H1 (cell line): ENCODE data around the gene RFXANK. TPM values are rescaled to one million over a fixed set of nuclear protein-coding genes. Genes with fewer than 3 reads are reported as not detected.
A peak's percentile ranks its signal among the peaks of the same experiment; 100 is the strongest.

Experiments used
- CTCF ChIA-PET: fragments of 300-600 bp; sonication (Branson Sonifier 250); formaldehyde crosslinking; loops from one replicate; lab custom pipeline; 2021; ENCODE audit not compliant: partially characterized antibody; lab: Charles Lee
- POLR2A ChIA-PET: fragments of 300-600 bp; sonication (Branson Sonifier 250); formaldehyde crosslinking; loops from one replicate; lab custom pipeline; 2021; ENCODE audit warnings: inconsistent platforms; ENCODE audit not compliant: partially characterized antibody; lab: Charles Lee
- DNase-seq, 2 experiments: peaks; one replicate each; pipeline versions ENCODE4 v3.0.0 to v3.0.0-alpha.2; 2010 to 2022; ENCODE audit warnings: low spot score in 2 of 2, low read depth in 1 of 2, mixed read lengths in 1 of 2
- FAIRE-seq: peaks from 2 replicates; lab custom pipeline; 2011; peaks lifted over from hg19 to GRCh38; lab: Jason Lieb, UNC
- H2AFZ ChIP-seq: 2 replicates; pipeline ENCODE4 v1.8.1; 2012; ENCODE audit warnings: low read length, inconsistent platforms
- H2AK5ac ChIP-seq: 2 replicates; pipeline ENCODE4 v1.6.1; 2013; ENCODE audit warnings: low read depth, low read length
- H2BK120ac ChIP-seq: replicated peaks from 2 replicates; pipeline ENCODE3; 2013; ENCODE audit warnings: low read depth, low read length, inconsistent platforms
- H2BK12ac ChIP-seq: 2 replicates; pipeline ENCODE4 v1.6.1; 2013; ENCODE audit warnings: low read depth, low read length
- H2BK15ac ChIP-seq: 2 replicates; pipeline ENCODE4 v1.6.1; 2013; ENCODE audit warnings: low read length
- H2BK20ac ChIP-seq: 2 replicates; pipeline ENCODE4 v1.6.1; 2013; ENCODE audit warnings: low read length
- H2BK5ac ChIP-seq: 2 replicates; pipeline ENCODE4 v1.6.1; 2013; ENCODE audit warnings: low read depth, low read length
- H3K14ac ChIP-seq: 2 replicates; pipeline ENCODE4 v1.6.1; 2013; ENCODE audit warnings: inconsistent platforms; ENCODE audit not compliant: insufficient read length
- H3K18ac ChIP-seq: 2 replicates; pipeline ENCODE4 v1.6.1; 2013; ENCODE audit warnings: low read length; ENCODE audit errors: extremely low read depth
- H3K23ac ChIP-seq: 2 replicates; pipeline ENCODE4 v1.6.1; 2013; ENCODE audit warnings: inconsistent platforms; ENCODE audit not compliant: insufficient read length
- H3K23me2 ChIP-seq: 2 replicates; pipeline ENCODE4 v1.6.1; 2013; ENCODE audit warnings: low read depth, low read length
- H3K27ac ChIP-seq: 2 replicates; pipeline ENCODE4 v1.6.1; 2011; ENCODE audit warnings: low read depth, low read length, inconsistent platforms
- H3K27me3 ChIP-seq, 4 experiments: replicated peaks in 1 of 4; 1 replicate in 1 of 4; 2 replicates in 3 of 4; pipeline versions ENCODE4 v1.6.1 to v1.8.1; 2011 to 2013; ENCODE audit warnings: low read length in 3 of 4, mild to moderate bottlenecking in 3 of 4, inconsistent platforms in 2 of 4, mixed read lengths in 2 of 4, moderate library complexity in 1 of 4; ENCODE audit not compliant: control insufficient read depth in 3 of 4, insufficient read depth in 3 of 4; ENCODE audit errors: extremely low read depth in 1 of 4
- H3K36me3 ChIP-seq, 4 experiments: 2 replicates each; pipeline versions ENCODE4 v1.6.1 to v1.8.1; 2011 to 2013; ENCODE audit warnings: mild to moderate bottlenecking in 4 of 4, low read length in 3 of 4, moderate library complexity in 2 of 4, control low read depth in 1 of 4, inconsistent platforms in 1 of 4; ENCODE audit not compliant: insufficient read depth in 4 of 4, control insufficient read depth in 2 of 4
- H3K4ac ChIP-seq: replicated peaks from 2 replicates; pipeline ENCODE3; 2013; ENCODE audit warnings: low read length, low read depth, mixed read lengths, inconsistent platforms; ENCODE audit not compliant: insufficient read length
- H3K4me1 ChIP-seq, 4 experiments: replicated peaks in 1 of 4; 1 replicate in 1 of 4; 2 replicates in 3 of 4; pipeline versions ENCODE4 v1.6.1 to v1.8.1; 2011 to 2013; ENCODE audit warnings: low read length in 3 of 4, inconsistent platforms in 2 of 4, mixed read lengths in 1 of 4; ENCODE audit not compliant: insufficient read depth in 4 of 4, control insufficient read depth in 3 of 4
- H3K4me2 ChIP-seq, 2 experiments: 2 replicates each; pipeline versions ENCODE4 v1.6.1 to v1.8.1; 2011 to 2013; ENCODE audit warnings: low read depth in 2 of 2, low read length in 2 of 2, control low read depth in 1 of 2, inconsistent platforms in 1 of 2, mild to moderate bottlenecking in 1 of 2; ENCODE audit not compliant: insufficient read depth in 1 of 2
- H3K4me3 ChIP-seq, 4 experiments: fragments of 200-600, 300-600 bp in 1 of 4; sonication (generic), shearing (Covaris generic), sonication (Bioruptor Twin) in 1 of 4; 2 replicates each; pipeline versions ENCODE4 v1.5.1 to v1.8.1; 2011 to 2016; ENCODE audit warnings: low read length in 4 of 4, low read depth in 3 of 4, control low read depth in 2 of 4, inconsistent platforms in 2 of 4, mild to moderate bottlenecking in 2 of 4, mixed read lengths in 1 of 4, moderate library complexity in 1 of 4; ENCODE audit not compliant: insufficient read depth in 2 of 4; ENCODE audit errors: extremely low read depth in 1 of 4
- H3K56ac ChIP-seq: replicated peaks from 2 replicates; pipeline ENCODE3; 2013; ENCODE audit warnings: low read depth, mild to moderate bottlenecking, mixed read lengths, low read length, inconsistent platforms; ENCODE audit not compliant: insufficient read length
- H3K79me1 ChIP-seq: 2 replicates; pipeline ENCODE4 v1.6.1; 2013; ENCODE audit warnings: low read depth, low read length, control low read depth
- H3K79me2 ChIP-seq, 2 experiments: 2 replicates each; pipeline versions ENCODE4 v1.6.1 to v1.8.1; 2012 to 2013; ENCODE audit warnings: low read length in 2 of 2, mild to moderate bottlenecking in 2 of 2, inconsistent platforms in 1 of 2; ENCODE audit not compliant: insufficient read depth in 2 of 2, control insufficient read depth in 1 of 2
- H3K9ac ChIP-seq, 4 experiments: replicated peaks in 1 of 4; 1 replicate in 1 of 4; 2 replicates in 3 of 4; pipeline versions ENCODE4 v1.6.1 to v1.8.1; 2011 to 2013; ENCODE audit warnings: low read depth in 3 of 4, low read length in 3 of 4, control low read depth in 2 of 4, mild to moderate bottlenecking in 2 of 4, moderate library complexity in 2 of 4, inconsistent platforms in 1 of 4; ENCODE audit errors: extremely low read depth in 1 of 4
- H3K9me3 ChIP-seq, 2 experiments: 2 replicates each; pipeline versions ENCODE4 v1.6.1 to v1.8.1; 2012 to 2013; ENCODE audit warnings: mild to moderate bottlenecking in 2 of 2, moderate library complexity in 2 of 2, control low read depth in 1 of 2, inconsistent platforms in 1 of 2, low read depth in 1 of 2, low read length in 1 of 2, mixed read lengths in 1 of 2; ENCODE audit not compliant: insufficient read depth in 2 of 2
- H4K20me1 ChIP-seq, 2 experiments: replicated peaks in 1 of 2; 2 replicates each; pipeline versions ENCODE3 to v1.8.1; 2011 to 2013; ENCODE audit warnings: inconsistent platforms in 2 of 2, low read length in 2 of 2, mild to moderate bottlenecking in 1 of 2; ENCODE audit not compliant: insufficient read depth in 2 of 2, control insufficient read depth in 1 of 2
- H4K5ac ChIP-seq: 2 replicates; pipeline ENCODE4 v1.6.1; 2013; ENCODE audit warnings: low read length, low read depth, mixed read lengths, inconsistent platforms; ENCODE audit not compliant: insufficient read length
- H4K8ac ChIP-seq: 2 replicates; pipeline ENCODE4 v1.8.0; 2013; ENCODE audit warnings: mild to moderate bottlenecking, moderate library complexity, low read length, inconsistent platforms; ENCODE audit not compliant: insufficient read depth; ENCODE audit errors: extremely low read depth
- H4K91ac ChIP-seq: replicated peaks from 2 replicates; pipeline ENCODE3; 2013; ENCODE audit warnings: low read length, mixed read lengths, inconsistent platforms; ENCODE audit not compliant: insufficient read length
- CBX8 ChIP-seq: fragments of 300-800, 300-1000 bp; sonication (generic); IDR thresholded peaks from 2 replicates; pipeline ENCODE4 v1.7.1; 2016; ENCODE audit warnings: low read depth, low read length, borderline replicate concordance
- CTBP2 ChIP-seq: IDR thresholded peaks from 2 replicates; pipeline ENCODE4 v1.7.0; 2011; ENCODE audit warnings: borderline replicate concordance, mild to moderate bottlenecking, moderate library complexity, mixed read lengths, low read length; ENCODE audit not compliant: insufficient read depth, insufficient read length
- CTCF ChIP-seq, 3 experiments: IDR thresholded peaks; 1 replicate in 2 of 3; 2 replicates in 1 of 3; pipeline versions ENCODE4 v1.5.1 to v1.6.1; 2011; ENCODE audit warnings: low read length in 3 of 3, mild to moderate bottlenecking in 3 of 3, inconsistent platforms in 2 of 3, low read depth in 1 of 3, moderate library complexity in 1 of 3; ENCODE audit not compliant: insufficient read depth in 1 of 3; ENCODE audit errors: control extremely low read depth in 1 of 3
- EGR1 ChIP-seq: IDR thresholded peaks from 2 replicates; pipeline ENCODE4 v1.6.1; 2011; ENCODE audit warnings: low read depth, low read length, borderline replicate concordance
- GTF2F1 ChIP-seq: IDR thresholded peaks from 2 replicates; pipeline ENCODE4 v1.6.1; 2012; ENCODE audit warnings: low read depth, low read length, improper control_type of control experiment, borderline replicate concordance
- NANOG ChIP-seq: IDR thresholded peaks from 2 replicates; pipeline ENCODE4 v1.6.1; 2011; ENCODE audit warnings: low read length, low read depth, mild to moderate bottlenecking, inconsistent platforms; ENCODE audit not compliant: insufficient read depth, poor library complexity, severe bottlenecking
- SIN3A ChIP-seq, 2 experiments: IDR thresholded peaks in 1 of 2; conservative IDR thresholded peaks in 1 of 2; 2 replicates each; pipeline ENCODE4 v1.6.1; 2011 to 2012; ENCODE audit warnings: low read length in 2 of 2, improper control_type of control experiment in 1 of 2, low read depth in 1 of 2, mild to moderate bottlenecking in 1 of 2
- SIRT6 ChIP-seq: IDR thresholded peaks from one replicate; pipeline ENCODE4 v1.7.1; 2012; ENCODE audit warnings: low read length, inconsistent platforms
- SRF ChIP-seq: IDR thresholded peaks from 2 replicates; pipeline ENCODE4 v1.6.1; 2011; ENCODE audit warnings: mild to moderate bottlenecking, low read depth, low read length, moderate library complexity
- TAF1 ChIP-seq: IDR thresholded peaks from 2 replicates; pipeline ENCODE4 v1.6.1; 2011; ENCODE audit warnings: mild to moderate bottlenecking, low read depth, low read length
- YY1 ChIP-seq: IDR thresholded peaks from 2 replicates; pipeline ENCODE4 v1.6.1; 2011; ENCODE audit warnings: low read depth, mild to moderate bottlenecking, low read length
- WGBS, 2 experiments: shearing (Covaris generic) in 1 of 2; methylation state at CpG; one replicate each; pipeline versions ENCODE4 v1.1.6 to v1.1.7; 2013 to 2015; ENCODE audit warnings: low lambda C conversion rate in 2 of 2, mixed read lengths in 2 of 2, inconsistent platforms in 1 of 2, low coverage in 1 of 2, missing lambda C conversion rate in 1 of 2; ENCODE audit not compliant: insufficient replicate concordance in 2 of 2, insufficient coverage in 1 of 2, insufficient read length in 1 of 2; ENCODE audit errors: extremely low coverage in 1 of 2, missing lambda C conversion rate in 1 of 2; 5-methylcytosine and 5-hydroxymethylcytosine counted together
- polyA plus RNA-seq, 7 experiments: library from polyadenylated mRNA; depleted of rRNA in 3 of 7; stranded (reverse) in 5 of 7; unstranded in 2 of 7; fragments of >200 nt in 5 of 7; fragments of 200-250 nt in 2 of 7; gene quantifications; 1 replicate in 5 of 7; 2 replicates in 1 of 7; 4 replicates in 1 of 7; pipeline versions ENCODE4 v1.2.1 to v1.2.3, GENCODE V29; 2011 to 2013; ENCODE audit warnings: missing spikeins in 2 of 7, mixed read lengths in 2 of 7
- total RNA-seq: library from RNA; stranded (reverse); fragmentation: NEBNext Ultra II Directional; extraction: Animal tissue kit (Norgen Biotek cat#: 25700); gene quantifications from 2 replicates; pipeline ENCODE4 v1.2.1, GENCODE V29; 2021

Gene RFXANK
- total and polyA plus RNA-seq, 2 of the 8 experiments (the other 6 are each of a cell fraction or from before 2014, with no cell fraction given) = 72.9 to 87.5 TPM

GRCh38 chr19:19226663-19227062 is 34.6 kb downstream of the RFXANK start:
- Histone ChIP-seq H3K4me3 (no peak overlapping the region), H2BK15ac (0 out of 2 replicates have a peak overlapping the region, but pooled peaks have one; percentile 29), H2BK20ac (no peak overlapping the region), H3K4me2 (no peak overlapping the region), H3K27ac (no peak overlapping the region), H3K56ac (no peak overlapping the region), H3K23ac (no peak overlapping the region), H2BK120ac (no peak overlapping the region), H3K79me1 (no peaks in the 10 kb centered on the region), H3K4ac (no peak overlapping the region), H4K5ac (no peak overlapping the region), H2BK12ac (no peak overlapping the region), H3K9me3 (peaks cover 4 to 5% of the 10 kb centered on the region in 2 experiments; a peak in 2 of 4 replicates), H3K4me1 (peaks cover 0 to 7% (median 3%) of the 10 kb centered on the region in 4 experiments; a peak in 4 of 7 replicates), H3K14ac (no peak overlapping the region), H4K8ac (no peak overlapping the region; the same call in 1 of the 2 replicates), H3K79me2 (no peaks in the 10 kb centered on the region), H3K36me3 (no peaks in the 10 kb centered on the region), H2AK5ac (no peak overlapping the region), H4K20me1 (no peaks in the 10 kb centered on the region), H3K18ac (no peak overlapping the region), H3K27me3 (peaks cover 2 to 16% (median 11%) of the 10 kb centered on the region in 4 experiments), H2AFZ (no peak overlapping the region), H2BK5ac (no peak overlapping the region), H3K9ac (no peak overlapping the region), H4K91ac (no peak overlapping the region), H3K23me2 (peaks cover 5% of the 10 kb centered on the region; the same call in 1 of the 2 replicates)
- no peak for FAIRE-seq
- DNase-seq = no peak
- CTCF ChIA-PET = interaction anchor here (0.6 to 2.5 kb wide), 8 partner anchors 12 to 111 kb away, joined by 3 to 8 read pairs (median 3); partner anchors contain the start of genes BORCS8 and RFXANK
- POLR2A ChIA-PET = interaction anchor here (1.5 kb wide), 1 partner anchor 17 kb away, joined by 3 read pairs; no protein-coding TSS in a partner anchor
- 86% methylated on average over 10 of the region's 10 CpGs; no CpG with 5 or more reads in 1 of the 2 experiments for WGBS, 2 experiments
- TF ChIP-seq SIRT6 (no peak), CTCF (IDR thresholded peaks at IDR 0.05; ENCODE audit: control extremely low read depth in 1 of 3, insufficient read depth in 1 of 3, low read depth in 1 of 3, low read length in 3 of 3) (no peak), TAF1 (no peak), YY1 (no peak), SIN3A (conservative IDR thresholded peaks at IDR 0.05 in 1 of 2, IDR thresholded peaks at IDR 0.05 in 1 of 2; ENCODE audit: low read depth in 1 of 2, low read length in 2 of 2) (no peak), SRF (no peak), EGR1 (no peak), NANOG (no peak), CTBP2 (no peak), CBX8 (no peak), GTF2F1 (no peak)
